ENCODE data around the gene SLC1A3.
"Not testable (repeated sequence)": the region's sequence is repeated elsewhere in the genome, so short reads cannot be mapped to it uniquely, and the experiment has no call there.

The SLC1A3 gene

DNA sequence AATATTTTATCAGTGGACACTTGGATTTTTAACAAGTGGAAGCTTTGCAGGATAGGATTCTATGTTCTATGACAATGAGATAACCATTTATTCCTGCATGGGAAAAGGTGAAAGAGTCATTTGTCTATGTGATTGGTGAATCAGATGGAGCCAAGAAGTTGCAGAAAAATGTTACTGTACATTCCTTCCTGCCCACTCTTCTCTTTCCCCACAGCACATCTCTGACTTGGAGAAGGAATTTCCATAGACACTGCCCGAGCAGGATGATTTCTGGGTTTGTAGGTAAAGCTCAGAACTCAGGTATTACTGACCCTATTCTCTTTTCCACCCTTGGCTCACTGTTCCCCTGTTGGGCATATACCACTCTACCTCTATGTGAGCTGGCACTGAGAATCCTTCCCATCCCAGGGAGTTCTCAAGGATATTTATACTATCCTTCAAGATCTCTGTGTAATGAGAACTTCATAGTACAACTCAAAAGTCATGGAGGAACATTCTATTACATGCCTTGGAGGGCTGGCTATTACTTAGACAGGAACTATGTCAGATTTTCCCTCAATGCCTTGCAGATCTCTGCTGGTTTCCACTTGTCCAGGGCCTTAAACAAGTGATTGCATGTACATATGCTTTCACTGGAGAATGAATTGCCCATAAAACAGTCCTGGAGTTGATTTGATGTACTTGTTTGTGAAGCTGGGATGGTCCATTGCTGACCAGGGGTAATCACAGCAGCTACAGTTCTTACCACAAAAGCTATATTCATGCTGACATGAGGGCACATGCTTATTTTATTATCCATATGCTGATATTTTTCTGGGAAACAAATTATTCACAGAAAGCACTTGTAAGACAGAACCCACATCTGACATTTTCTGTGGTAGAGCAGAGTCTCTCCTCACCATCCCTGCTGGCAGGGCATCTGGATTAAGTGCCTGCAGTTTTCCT lies 24.1 kb downstream of the SLC1A3 start:
- no peak for DNase-seq (ENCODE audit: low spot score)

DNA sequence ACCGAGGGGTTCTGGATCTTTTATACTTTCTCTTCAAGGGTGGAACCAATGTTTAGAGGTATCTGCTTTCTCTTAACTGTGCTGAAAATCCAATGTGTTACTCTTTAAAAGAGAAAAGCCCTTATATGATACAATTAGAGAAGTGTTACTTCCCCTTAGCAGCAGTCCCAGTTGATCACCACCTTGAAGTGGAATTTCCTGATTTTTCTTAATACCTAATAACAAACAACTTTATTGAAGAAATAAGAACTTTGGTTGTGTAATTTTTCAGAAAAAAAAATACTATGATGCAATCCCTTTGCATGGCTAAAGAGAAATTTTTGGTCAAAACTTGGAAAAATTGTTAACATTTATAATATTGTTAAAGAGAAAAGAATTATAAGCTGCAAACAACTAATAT lies 24.7 kb downstream of the SLC1A3 start:
- no peak for DNase-seq (ENCODE audit: low spot score)

GRCh38 chr5:36631620-36632362 lies 25.4 kb downstream of the SLC1A3 start:
- no peak for DNase-seq (ENCODE audit: low spot score)

DNA sequence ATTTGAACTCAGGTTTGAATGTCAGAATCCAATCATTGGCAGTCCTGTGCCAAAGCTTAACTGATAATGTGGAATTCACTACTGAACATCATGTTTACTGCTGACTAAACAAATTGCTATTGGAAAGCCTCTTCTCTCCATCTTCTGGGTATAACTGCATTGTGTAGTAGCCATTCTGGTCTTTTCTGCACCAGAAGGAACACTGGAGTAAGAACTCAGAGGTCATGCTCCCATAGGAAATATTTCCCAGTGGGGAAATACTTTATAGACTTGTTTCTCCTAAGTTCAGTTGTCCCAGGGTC lies 25.9 kb downstream of the SLC1A3 start:
- no peak for DNase-seq (ENCODE audit: low spot score)

DNA sequence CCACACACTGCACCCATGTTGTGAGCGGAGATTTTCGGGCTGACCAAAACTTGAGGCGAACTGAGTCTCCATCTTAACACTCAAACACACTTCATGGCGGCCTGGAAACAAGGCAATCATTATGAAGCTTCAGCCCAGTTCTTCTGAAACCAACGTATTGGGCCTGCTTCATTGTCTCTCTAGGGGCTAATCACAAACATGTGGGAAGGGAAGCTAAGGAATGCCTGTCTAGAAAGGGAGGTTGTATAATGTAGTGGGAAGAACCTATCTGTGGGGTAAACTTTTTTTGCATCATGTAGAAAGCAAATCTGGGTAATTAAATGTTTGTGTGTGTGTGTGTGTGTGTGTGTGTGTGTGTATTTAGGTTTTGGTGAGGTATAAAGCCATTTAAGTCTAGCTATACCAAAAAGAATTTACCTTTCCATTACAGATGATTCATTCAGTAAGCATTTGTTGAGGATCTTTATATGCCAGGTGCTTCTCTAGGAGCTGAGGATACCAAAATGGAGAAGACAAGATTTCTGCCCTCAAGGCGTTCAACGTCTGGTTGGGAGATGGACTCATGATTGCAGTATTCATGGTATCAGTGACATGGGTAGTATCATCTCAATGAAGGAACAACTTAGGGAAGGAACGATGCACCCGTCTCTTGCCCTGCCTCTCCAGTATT lies 29.4 kb downstream of the SLC1A3 start:
- no peak for DNase-seq (ENCODE audit: low spot score)

- DNase-seq (ENCODE audit: low spot score) = no peak
These were observed 30.7 kb downstream of the SLC1A3 start for GRCh38 chr5:36637101-36637500.

GRCh38 chr5:36637516-36637915 lies 31.1 kb downstream of the SLC1A3 start:
- DNase-seq (ENCODE audit: low spot score) = no peak

DNA sequence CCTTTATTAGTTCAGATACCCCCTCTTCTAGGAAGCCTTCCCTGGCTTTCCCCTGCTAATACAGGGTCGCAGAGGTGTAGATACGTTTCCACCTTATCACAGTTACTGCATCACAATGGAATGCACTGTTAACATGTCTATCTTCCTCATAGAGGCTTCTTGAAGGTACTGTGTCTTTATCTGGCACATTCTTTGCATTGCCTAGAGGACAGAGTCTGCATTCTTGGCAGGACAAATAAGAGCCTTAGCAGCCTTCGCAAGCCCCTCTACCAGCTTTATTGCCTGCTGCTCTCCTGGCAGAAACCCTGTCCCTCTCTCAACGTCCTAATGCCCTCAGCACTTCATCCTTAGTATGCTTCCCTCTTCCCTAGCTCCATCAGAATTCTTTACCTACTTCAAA lies 31.6 kb downstream of the SLC1A3 start:
- DNase-seq (ENCODE audit: low spot score) = no peak

- DNase-seq (ENCODE audit: low spot score) = no peak
These were observed 34.5 kb downstream of the SLC1A3 start for GRCh38 chr5:36640949-36641348.

- no peak for DNase-seq (ENCODE audit: low spot score)
These were observed 35.0 kb downstream of the SLC1A3 start for GRCh38 chr5:36641431-36641830.

- no peak for DNase-seq (ENCODE audit: low spot score)
These were observed 35.7 kb downstream of the SLC1A3 start for GRCh38 chr5:36642089-36642488.

GRCh38 chr5:36643162-36643561 lies 36.8 kb downstream of the SLC1A3 start:
- DNase-seq (ENCODE audit: low spot score) = no peak

GRCh38 chr5:36643841-36644240 lies 37.4 kb downstream of the SLC1A3 start:
- not testable (repeated sequence) for DNase-seq (ENCODE audit: low spot score)

- no peak for DNase-seq (ENCODE audit: low spot score)
These were observed 38.3 kb downstream of the SLC1A3 start for GRCh38 chr5:36644727-36645126.

- no peak for DNase-seq (ENCODE audit: low spot score)
These were observed 39.7 kb downstream of the SLC1A3 start for GRCh38 chr5:36646100-36646499.

- DNase-seq (ENCODE audit: low spot score) = no peak
These were observed 40.2 kb downstream of the SLC1A3 start for GRCh38 chr5:36646507-36647023.

DNA sequence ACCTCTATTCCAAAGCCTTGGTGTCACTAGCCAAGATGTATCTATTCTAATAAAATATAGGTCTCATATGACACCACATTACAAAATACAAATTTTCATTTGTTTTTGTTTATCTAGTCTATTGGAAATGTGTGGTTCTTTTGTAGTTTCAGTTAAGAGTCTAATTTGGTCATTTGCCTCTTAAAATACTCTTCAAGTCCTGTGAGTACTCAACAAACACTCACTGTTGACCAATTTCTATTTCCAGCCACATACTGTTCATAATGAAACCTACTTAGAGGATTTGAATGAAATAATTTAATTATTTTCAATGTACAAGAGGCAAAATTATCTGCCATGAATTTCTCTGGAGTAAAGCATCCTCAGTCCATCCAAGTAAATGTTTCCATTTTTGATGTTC lies 40.6 kb downstream of the SLC1A3 start:
- no peak for DNase-seq (ENCODE audit: low spot score)

- no peak for DNase-seq (ENCODE audit: low spot score)
These were observed 42.0 kb downstream of the SLC1A3 start for GRCh38 chr5:36648426-36648825.

DNA sequence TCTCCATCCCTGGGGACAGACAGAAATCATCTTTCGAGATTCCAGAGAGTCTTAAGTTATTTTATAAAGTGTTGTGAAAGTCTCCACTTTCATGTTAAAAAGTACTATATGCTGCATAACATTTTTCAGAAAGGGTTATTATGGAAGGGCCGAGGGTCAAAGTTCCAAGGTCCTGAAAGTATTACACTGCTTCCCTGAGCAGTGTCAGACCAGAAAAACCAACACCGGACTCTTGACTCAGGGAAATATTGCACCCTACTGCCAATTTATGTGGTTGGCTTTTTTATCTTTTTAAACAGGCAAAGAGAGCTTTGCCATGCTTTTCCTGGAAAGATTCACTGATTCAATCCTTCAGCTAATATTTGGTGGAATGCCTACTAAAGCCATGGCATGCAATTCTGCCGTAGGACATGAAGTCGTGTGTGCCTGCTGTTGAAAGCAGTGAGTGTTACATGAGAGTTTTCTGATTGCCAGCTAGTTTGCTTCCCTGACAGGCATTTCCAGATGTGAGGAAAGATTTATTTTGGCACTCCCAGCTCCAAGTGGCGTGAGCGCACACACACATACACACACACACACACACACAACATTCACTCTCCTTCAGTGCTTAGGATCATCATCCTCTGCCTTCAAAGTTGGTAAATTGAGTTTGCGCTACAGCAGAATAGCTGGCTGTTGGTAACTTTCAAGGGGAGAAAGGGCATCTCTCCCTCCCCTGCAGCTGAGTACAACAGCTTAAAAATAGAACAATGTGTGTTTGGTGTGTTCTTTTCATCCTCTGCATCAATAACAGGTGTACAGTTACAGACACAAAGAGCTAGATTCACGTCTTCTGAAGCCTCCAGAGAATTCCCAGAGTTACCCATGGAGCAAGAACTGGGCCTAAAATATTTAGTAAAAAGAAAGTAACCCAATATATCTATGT lies 45.6 kb downstream of the SLC1A3 start:
- no peak for DNase-seq (ENCODE audit: low spot score)

GRCh38 chr5:36653044-36653705 lies 46.8 kb downstream of the SLC1A3 start:
- no peak for DNase-seq (ENCODE audit: low spot score)

GRCh38 chr5:36654564-36654963 lies 48.2 kb downstream of the SLC1A3 start:
- no peak for DNase-seq (ENCODE audit: low spot score)
